GM18508 (cell line): ENCODE data around the gene FAN1.
"Not testable (repeated sequence)": the region's sequence is repeated elsewhere in the genome, so short reads cannot be mapped to it uniquely, and the experiment has no call there.

ENCODE experiments used
- ATAC-seq: cut with Tn5 transposase; IDR thresholded peaks from one replicate; pipeline ENCODE4 v1.9.1; 2021; ENCODE audit warnings: moderate number of reproducible peaks; ENCODE audit not compliant: insufficient read depth, unreplicated experiment

Gene FAN1

DNA sequence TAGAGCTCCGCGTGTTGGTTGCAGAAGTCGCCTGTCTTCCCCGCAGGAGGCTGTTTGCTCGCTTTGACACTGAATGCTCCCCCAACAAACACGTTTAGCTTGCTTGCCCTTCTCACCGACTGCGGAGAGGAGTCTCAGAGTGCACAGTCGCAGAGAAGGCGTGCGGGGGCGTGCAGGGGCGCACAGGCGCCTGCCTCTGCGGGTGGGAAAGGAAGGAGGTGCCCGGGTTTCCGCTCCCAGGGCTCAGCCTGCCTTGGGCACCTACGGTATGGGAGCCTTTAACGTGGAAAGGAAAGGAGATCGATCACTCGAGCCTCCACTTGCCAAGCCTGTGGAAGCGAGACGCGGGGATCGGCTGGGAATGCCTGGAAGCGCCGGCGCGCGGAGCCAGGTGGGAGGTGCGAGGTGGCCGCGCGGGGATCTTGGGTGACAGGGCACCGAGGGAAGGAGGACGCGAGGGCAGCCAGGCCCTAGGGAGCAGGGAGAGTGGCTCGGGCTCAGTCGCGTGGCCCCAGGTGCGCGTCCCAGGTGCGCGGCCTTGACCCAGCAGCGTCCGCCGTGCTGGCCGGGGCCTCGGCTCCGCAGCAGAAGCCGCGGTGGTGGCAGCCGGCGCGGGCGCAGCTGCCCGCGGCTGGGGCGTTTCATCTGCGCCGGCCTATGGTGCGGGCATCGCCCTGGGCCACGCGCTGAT is at the start of gene FAN1:
Gene FAN1 (plus strand): TSS at position 419 of the 691 bp plus-strand sequence. CDS start 749 bp downstream, outside the sequence.
- ATAC-seq: peak; percentile 55

DNA sequence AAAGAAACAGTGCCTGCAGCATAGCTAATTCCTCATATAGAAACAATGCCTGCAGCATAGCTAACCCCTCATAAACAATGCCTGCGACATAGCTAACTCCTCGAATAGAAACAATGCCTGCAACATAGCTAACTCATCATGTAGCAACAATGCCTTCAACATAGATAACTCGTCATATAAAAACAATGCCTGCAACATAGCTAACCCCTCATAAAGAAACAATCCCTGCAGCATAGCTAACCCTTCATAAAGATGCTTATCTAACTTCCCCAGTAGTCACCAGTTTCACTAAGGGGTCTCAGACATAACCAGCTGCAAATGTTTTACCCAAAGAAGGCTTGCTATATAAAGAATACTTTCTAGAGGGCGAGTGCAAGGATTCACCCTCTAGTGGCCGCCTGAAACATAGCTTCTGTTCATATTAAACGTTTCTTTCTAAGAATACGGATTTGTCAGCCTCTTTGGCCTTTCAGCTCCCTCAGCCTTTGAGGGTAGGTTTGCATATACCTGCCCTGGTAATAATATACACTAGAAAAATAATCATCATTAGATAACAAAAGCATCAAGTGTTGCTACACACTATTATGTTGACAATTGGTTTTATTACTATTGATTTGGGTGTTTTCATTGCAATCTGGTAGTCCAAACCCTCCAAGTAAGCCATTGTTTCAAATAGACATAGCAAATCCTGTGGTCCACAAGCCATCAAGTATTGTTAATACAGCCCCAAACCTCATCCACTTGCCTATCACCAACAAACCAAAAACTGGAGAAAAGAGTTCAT is 44.4 kb upstream of the FAN1 start:
- no peak for ATAC-seq

DNA sequence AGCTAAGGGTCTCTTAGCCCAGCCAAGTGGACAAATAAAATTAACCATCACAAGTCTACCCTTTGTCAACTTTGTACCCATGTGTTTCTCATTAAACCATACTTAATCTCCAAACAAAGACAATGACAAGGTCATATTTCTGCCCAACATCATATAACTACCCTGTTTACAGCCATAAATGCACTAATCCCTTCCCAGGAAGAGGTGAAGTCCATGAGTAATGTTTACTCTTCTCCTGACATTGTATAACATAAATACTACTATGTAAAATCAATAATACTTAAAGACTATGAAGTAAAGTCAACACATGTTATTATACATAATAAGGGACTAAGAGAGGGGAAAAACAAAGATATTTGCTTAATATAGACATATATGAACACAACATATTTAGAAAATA is 38.5 kb upstream of the FAN1 start:
- ATAC-seq: no peak

- ATAC-seq: no peak
These were observed 33.0 kb upstream of the FAN1 start for GRCh38 chr15:30870681-30871080.

- no peak for ATAC-seq
These were observed 31.4 kb upstream of the FAN1 start for GRCh38 chr15:30872341-30872748.

GRCh38 chr15:30877070-30877469 is 26.6 kb upstream of the FAN1 start:
- ATAC-seq: no peak

DNA sequence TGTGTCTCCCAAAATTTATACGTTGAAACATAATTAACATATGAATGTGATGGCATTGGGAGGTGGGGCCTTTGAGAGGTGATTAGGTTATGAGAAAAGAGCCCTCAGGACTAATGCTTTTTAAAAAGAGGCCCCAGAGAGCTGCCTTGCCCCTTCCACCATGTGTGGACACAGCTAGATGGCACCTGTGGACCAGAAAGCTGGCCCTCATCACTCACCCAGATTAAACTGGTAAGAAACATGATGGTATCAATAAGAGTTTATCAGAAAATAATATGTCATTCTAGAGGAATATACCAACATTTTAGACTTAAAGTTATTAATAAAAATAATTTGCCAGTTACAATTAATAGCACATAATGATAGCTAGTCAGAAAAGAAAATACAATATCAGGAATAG is 25.2 kb upstream of the FAN1 start:
- ATAC-seq: no peak

GRCh38 chr15:30882849-30883433 is 20.8 kb upstream of the FAN1 start:
- ATAC-seq: no peak

DNA sequence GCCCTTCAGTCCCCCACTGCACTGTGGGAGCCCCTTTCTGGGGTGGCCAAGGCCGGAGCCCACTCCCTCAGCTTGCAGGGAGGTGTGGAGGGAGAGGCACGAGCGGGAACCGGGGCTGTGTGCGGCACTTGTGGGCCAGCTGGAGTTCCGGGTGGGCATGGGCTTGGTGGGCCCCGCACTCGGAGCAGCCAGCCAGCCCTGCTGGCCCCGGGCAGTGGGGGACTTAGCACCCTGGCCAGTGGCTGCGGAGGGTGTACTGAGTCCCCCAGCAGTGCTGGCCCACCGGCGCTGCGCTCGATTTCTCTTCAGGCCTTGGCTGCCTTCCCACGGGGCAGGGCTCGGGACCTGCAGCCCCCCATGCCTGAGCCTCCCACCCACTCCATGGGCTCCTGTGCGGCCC is 20.0 kb upstream of the FAN1 start:
- not testable (repeated sequence) for ATAC-seq

DNA sequence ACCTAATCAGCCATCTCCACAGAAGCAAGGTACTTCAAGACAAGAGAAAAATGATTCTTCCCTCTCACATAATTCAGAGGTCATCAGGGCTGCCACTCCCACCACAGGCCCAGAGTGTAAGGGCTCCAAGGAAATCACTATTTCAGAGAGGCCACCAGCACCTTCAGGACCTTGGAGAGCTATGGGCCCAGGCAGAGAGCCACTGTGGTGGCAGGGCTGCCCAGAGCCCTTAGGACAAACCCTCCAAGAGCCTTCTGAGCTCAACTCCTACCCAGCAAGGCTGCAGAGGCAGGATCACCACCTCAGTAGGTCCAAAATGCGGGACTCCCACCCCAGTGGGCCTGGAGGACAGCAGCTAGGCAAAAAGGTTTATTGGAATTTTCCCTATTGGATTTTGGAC is 17.9 kb upstream of the FAN1 start:
- ATAC-seq: no peak

GRCh38 chr15:30889196-30889595 is 14.5 kb upstream of the FAN1 start:
- no peak for ATAC-seq

GRCh38 chr15:30895461-30896210 is 8.1 kb upstream of the FAN1 start:
- no peak for ATAC-seq

- no peak for ATAC-seq
These were observed 7.5 kb upstream of the FAN1 start for GRCh38 chr15:30896211-30896606.

- no peak for ATAC-seq
These were observed 1.8 kb upstream of the FAN1 start for GRCh38 chr15:30901889-30902288.

- ATAC-seq: no peak
These were observed 1.1 kb downstream of the FAN1 start for GRCh38 chr15:30904812-30905211.

DNA sequence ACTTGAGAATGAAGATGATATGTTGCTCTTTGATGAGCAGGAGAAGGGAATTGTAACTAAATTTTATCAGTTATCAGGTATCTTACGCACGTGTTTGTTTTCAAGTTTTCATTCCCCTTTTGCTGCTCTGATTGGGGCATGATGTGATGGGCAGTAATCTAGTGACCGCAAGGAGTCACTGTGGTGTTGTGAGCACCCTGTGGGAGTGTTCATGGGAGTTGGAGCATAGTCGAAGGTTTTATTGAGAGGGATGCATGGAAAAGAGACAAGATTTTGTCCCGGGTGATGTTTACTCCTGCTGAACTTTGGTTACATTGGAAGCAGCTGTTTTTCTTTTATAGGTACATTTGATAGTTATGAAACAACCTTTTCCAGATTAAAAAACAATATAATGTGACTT is 2.1 kb downstream of the FAN1 start:
- ATAC-seq: no peak

DNA sequence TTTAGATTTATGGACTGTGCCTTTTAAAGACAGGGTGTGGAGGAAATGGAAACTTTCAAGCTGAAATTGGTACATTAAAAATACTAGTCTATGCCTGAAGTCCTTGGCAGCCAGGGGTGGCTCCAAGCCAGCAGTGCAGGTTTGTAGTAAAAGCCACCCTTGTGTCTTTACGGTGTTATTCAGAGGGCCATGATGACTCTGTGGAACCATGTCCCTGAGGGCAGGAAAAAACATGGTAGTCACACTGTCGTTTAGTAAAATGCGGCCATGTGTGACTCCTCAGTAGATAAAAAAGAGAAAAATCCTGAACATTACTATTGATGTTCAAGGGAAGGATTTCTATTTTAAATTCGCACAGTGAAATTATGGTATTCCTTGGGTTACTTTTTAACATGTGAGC is 2.7 kb downstream of the FAN1 start:
- ATAC-seq: no peak

DNA sequence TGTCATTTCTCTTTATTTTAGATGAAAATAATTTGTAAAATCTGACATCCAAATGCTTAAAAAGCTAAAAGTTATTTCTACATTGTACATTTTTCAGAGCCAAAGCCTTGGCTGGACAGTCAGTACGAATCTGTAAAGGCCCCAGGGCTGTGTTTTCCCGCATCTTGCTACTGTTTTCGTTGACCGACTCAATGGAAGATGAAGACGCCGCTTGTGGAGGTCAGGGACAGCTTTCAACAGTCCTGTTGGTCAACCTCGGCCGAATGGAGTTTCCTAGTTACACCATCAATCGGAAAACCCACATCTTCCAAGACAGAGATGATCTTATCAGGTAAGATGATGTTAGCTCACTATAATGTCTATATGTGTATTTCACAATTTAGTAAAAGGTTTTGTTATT is 10.0 kb downstream of the FAN1 start:
- no peak for ATAC-seq

DNA sequence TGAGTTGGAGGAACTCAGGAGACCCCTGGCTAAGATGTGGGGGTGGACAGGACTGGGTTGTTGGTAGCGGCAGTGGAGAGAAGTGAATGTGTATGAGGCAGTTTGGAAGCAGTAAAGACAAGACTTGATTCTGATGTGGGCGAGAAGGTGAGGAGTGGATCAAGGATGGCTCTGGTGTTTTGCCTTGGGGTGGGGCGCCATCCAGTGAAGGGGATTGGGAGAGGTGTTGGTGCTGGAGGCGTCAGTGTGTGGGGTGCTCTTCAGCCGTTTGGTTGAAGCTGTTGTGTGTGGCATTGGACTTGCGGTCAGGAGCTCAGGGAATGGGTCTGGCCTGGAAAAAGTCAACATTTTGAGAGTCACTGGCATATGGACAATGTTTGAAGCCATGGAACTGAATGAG is 13.3 kb downstream of the FAN1 start:
- no peak for ATAC-seq

DNA sequence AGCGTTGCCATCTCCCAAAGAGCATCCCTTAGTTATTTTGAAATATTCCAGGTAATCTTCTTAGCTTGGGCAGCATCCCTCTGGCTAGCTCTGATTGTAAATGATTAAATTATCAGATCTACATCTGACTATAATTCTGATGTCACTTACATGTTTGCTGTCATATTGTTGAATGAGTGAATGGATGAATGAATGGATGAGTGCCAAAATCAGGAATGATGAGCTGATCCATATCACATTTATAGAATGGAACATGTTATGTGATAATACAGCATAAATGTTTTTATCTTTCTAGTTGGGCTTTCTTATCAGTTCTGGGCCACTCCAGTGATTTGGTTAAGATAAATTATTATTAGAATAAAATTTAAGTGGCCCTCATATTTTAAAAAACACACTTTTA is 14.0 kb downstream of the FAN1 start:
- no peak for ATAC-seq

GRCh38 chr15:30918366-30918765 is 14.7 kb downstream of the FAN1 start:
- no peak for ATAC-seq
